GM12878 (cell line): ENCODE measurements around the gene RAD51B. TPM values are rescaled to one million over a fixed set of nuclear protein-coding genes. Genes with fewer than 3 reads are reported as not detected.

Source experiments
- ATAC-seq: fragments of 200-7000 bp; cut with Tn5 transposase; 3 replicates; pipeline ENCODE4 v1.9.1; 2020; ENCODE audit warnings: mild to moderate bottlenecking, moderate library complexity
- BruUV-seq: library from RNA; stranded (reverse); fragments of 400-500 nt; replicated peaks from 2 replicates; lab custom pipeline; 2021; lab: Mats Ljungman, UMichigan
- CTCF ChIA-PET: fragments of 300-600 bp; sonication (Branson Sonifier 250); formaldehyde crosslinking; extraction: SDS; loops from one replicate; lab custom pipeline; 2021; ENCODE audit warnings: inconsistent platforms; lab: Yijun Ruan, JAX
- POLR2A ChIA-PET: fragments of 350-600 bp; formaldehyde crosslinking; extraction: SDS; loops from one replicate; lab custom pipeline; 2021; ENCODE audit warnings: inconsistent platforms; lab: Charles Lee
- RAD21 ChIA-PET: fragments of 300-600 bp; sonication (Branson Sonifier 250); formaldehyde crosslinking; loops from one replicate; lab custom pipeline; 2023; ENCODE audit warnings: antibody characterized with exemption; ENCODE audit not compliant: unreplicated experiment; lab: Charles Lee
- SMC1A ChIA-PET: fragments of 300-600 bp; sonication (Branson Sonifier 250); formaldehyde crosslinking; loops from one replicate; lab custom pipeline; 2023; ENCODE audit not compliant: unreplicated experiment, uncharacterized antibody; lab: Charles Lee
- DNase-seq: peaks from one replicate; pipeline ENCODE4 v3.0.0-alpha.2; 2011; ENCODE audit warnings: low read depth, low spot score
- FAIRE-seq: peaks from 3 replicates; lab custom pipeline; 2011; peaks lifted over from hg19 to GRCh38; lab: Jason Lieb, UNC
- H2AFZ ChIP-seq: 2 replicates; pipeline ENCODE4 v1.6.0; 2011; ENCODE audit warnings: low read depth, low read length, control low read depth; ENCODE audit not compliant: control insufficient read depth
- H3K27ac ChIP-seq: 2 replicates; pipeline ENCODE4 v1.5.1; 2011; ENCODE audit warnings: control low read depth; ENCODE audit not compliant: control insufficient read depth, insufficient read depth
- H3K27me3 ChIP-seq, 2 experiments: replicated peaks in 1 of 2; 2 replicates each; pipeline versions ENCODE4 v1.6.0 to v1.6.1; 2011; ENCODE audit warnings: low read length in 1 of 2; ENCODE audit not compliant: control insufficient read depth in 2 of 2, insufficient read depth in 2 of 2
- H3K36me3 ChIP-seq, 2 experiments: 2 replicates each; pipeline ENCODE4 v1.5.1; 2011; ENCODE audit warnings: low read length in 1 of 2; ENCODE audit not compliant: control insufficient read depth in 2 of 2, insufficient read depth in 2 of 2
- H3K4me1 ChIP-seq: 2 replicates; pipeline ENCODE4 v1.6.1; 2011; ENCODE audit warnings: mild to moderate bottlenecking, low read length, moderate library complexity, mixed read lengths; ENCODE audit not compliant: control insufficient read depth, insufficient read depth
- H3K4me2 ChIP-seq: 2 replicates; pipeline ENCODE4 v1.6.0; 2011; ENCODE audit warnings: control low read depth; ENCODE audit not compliant: control insufficient read depth, insufficient read depth
- H3K4me3 ChIP-seq: fragments of 200-600 bp; sonication (generic); 2 replicates; pipeline ENCODE4 v1.5.1; 2016
- H3K79me2 ChIP-seq: 2 replicates; pipeline ENCODE4 v1.6.0; 2011; ENCODE audit warnings: low read length; ENCODE audit not compliant: control insufficient read depth, insufficient read depth
- H3K9ac ChIP-seq: 2 replicates; pipeline ENCODE4 v1.8.0; 2011; ENCODE audit warnings: low read length, control low read depth, mixed read lengths; ENCODE audit not compliant: control insufficient read depth, insufficient read depth
- H3K9me3 ChIP-seq: replicated peaks from 3 replicates; pipeline ENCODE4 v1.5.1; 2011; ENCODE audit warnings: mild to moderate bottlenecking, low read length; ENCODE audit not compliant: control insufficient read depth, insufficient read depth
- H4K20me1 ChIP-seq: 2 replicates; pipeline ENCODE4 v1.6.0; 2011; ENCODE audit not compliant: control insufficient read depth, insufficient read depth
- CBX3 ChIP-seq: fragments of 200-600 bp; sonication (generic); IDR thresholded peaks from 2 replicates; pipeline ENCODE4 v1.6.1; 2016; ENCODE audit warnings: low read depth, borderline replicate concordance
- CHD2 ChIP-seq: IDR thresholded peaks from 2 replicates; pipeline ENCODE4 v1.6.1; 2011; ENCODE audit warnings: low read depth, low read length, improper control_type of control experiment, borderline replicate concordance
- CREB1 ChIP-seq: IDR thresholded peaks from 2 replicates; pipeline ENCODE4 v1.6.1; 2012; ENCODE audit warnings: low read depth, mild to moderate bottlenecking, inconsistent platforms
- DPF2 ChIP-seq: fragments of 450-650 bp; IDR thresholded peaks from 2 replicates; pipeline ENCODE4 v1.6.1; 2017; ENCODE audit warnings: mild to moderate bottlenecking
- EGR1 ChIP-seq, 2 experiments: IDR thresholded peaks; 1 replicate in 1 of 2; 2 replicates in 1 of 2; pipeline ENCODE4 v1.6.1; 2011 to 2012; ENCODE audit warnings: low read depth in 2 of 2, low read length in 2 of 2, borderline replicate concordance in 1 of 2, mild to moderate bottlenecking in 1 of 2, moderate library complexity in 1 of 2
- EP300 ChIP-seq, 2 experiments: fragments of 150-350 bp in 1 of 2; IDR thresholded peaks; 2 replicates each; pipeline ENCODE4 v1.6.1; 2011 to 2012; ENCODE audit warnings: low read depth in 2 of 2, low read length in 2 of 2, borderline replicate concordance in 1 of 2, improper control_type of control experiment in 1 of 2, inconsistent platforms in 1 of 2; ENCODE audit not compliant: control insufficient read depth in 1 of 2
- HCFC1 ChIP-seq: fragments of 150-350 bp; IDR thresholded peaks from 2 replicates; pipeline ENCODE4 v1.6.1; 2014; ENCODE audit warnings: low read length
- LARP7 ChIP-seq: fragments of 450-650 bp; IDR thresholded peaks from 2 replicates; pipeline ENCODE4 v1.6.1; 2017; ENCODE audit warnings: mild to moderate bottlenecking
- MTA2 ChIP-seq: fragments of 450-650 bp; IDR thresholded peaks from 2 replicates; pipeline ENCODE4 v1.6.1; 2016; ENCODE audit warnings: low read depth, mild to moderate bottlenecking, moderate library complexity
- MTA3 ChIP-seq: IDR thresholded peaks from 2 replicates; pipeline ENCODE4 v1.6.1; 2012; ENCODE audit warnings: low read length, inconsistent platforms, borderline replicate concordance
- NBN ChIP-seq: fragments of 450-650 bp; IDR thresholded peaks from 2 replicates; pipeline ENCODE4 v1.6.1; 2016
- NR2F1 ChIP-seq: fragments of 450-650 bp; conservative IDR thresholded peaks from 2 replicates; pipeline ENCODE4 v1.6.1; 2017; ENCODE audit warnings: mild to moderate bottlenecking
- STAT1 ChIP-seq: fragments of 450-650 bp; conservative IDR thresholded peaks from 2 replicates; pipeline ENCODE4 v1.6.1; 2014; ENCODE audit warnings: antibody characterized with exemption, mild to moderate bottlenecking
- TCF7 ChIP-seq: IDR thresholded peaks from 2 replicates; pipeline ENCODE4 v1.6.1; 2014; ENCODE audit warnings: antibody characterized with exemption, borderline replicate concordance
- in situ Hi-C: fragments of 300-500 bp; cut with MboI; formaldehyde crosslinking; loops from 9 replicates; pipeline ENCODE4 v1.14.3; 2018; ENCODE audit warnings: mixed read lengths
- intact Hi-C: fragments of 100-400 bp; cut with micrococcal nuclease; formaldehyde crosslinking; loops from one replicate; pipeline ENCODE4 v1.14.2; 2022; ENCODE audit not compliant: unreplicated experiment
- polyA plus RNA-seq, 11 experiments: library from polyadenylated mRNA; depleted of rRNA in 4 of 11; unstranded in 6 of 11; stranded (reverse) in 5 of 11; fragments of >200 nt; fragmentation: Nextera tagmentation in 4 of 11; fragmentation: Illumina TruSeq in 1 of 11; extraction: Ambion mirVana in 4 of 11; extraction: Trizol in 1 of 11; gene quantifications; 1 replicate in 1 of 11; 2 replicates in 10 of 11; pipeline versions ENCODE4 v1.2.1 to v1.2.3, GENCODE V29; 2011 to 2016; ENCODE audit warnings: inconsistent platforms in 2 of 11, missing spikeins in 2 of 11, low read depth in 1 of 11
- total RNA-seq, 4 experiments: library from RNA; depleted of rRNA in 3 of 4; stranded (reverse); fragments of >200 nt in 3 of 4; fragmentation: Illumina TruSeq in 1 of 4; extraction: Trizol in 1 of 4; gene quantifications; 2 replicates each; pipeline versions ENCODE4 v1.2.1 to v1.2.3, GENCODE V29; 2013 to 2021
- TF ChIP-seq, protein P1 (sequence below): IDR thresholded peaks from 2 replicates; pipeline ENCODE4 v1.6.1; 2011; ENCODE audit warnings: low read depth, low read length, improper control_type of control experiment, borderline replicate concordance
- TF ChIP-seq, protein P2 (sequence below): IDR thresholded peaks from 2 replicates; pipeline ENCODE4 v1.6.1; 2011; ENCODE audit warnings: mild to moderate bottlenecking, low read depth, low read length, moderate library complexity; ENCODE audit not compliant: insufficient replicate concordance
- TF ChIP-seq, protein P3 (sequence below), 3 experiments: IDR thresholded peaks in 2 of 3; conservative IDR thresholded peaks in 1 of 3; 2 replicates each; pipeline ENCODE4 v1.5.1; 2011; ENCODE audit warnings: low read depth in 3 of 3, low read length in 3 of 3, mild to moderate bottlenecking in 3 of 3, control low read depth in 2 of 3, moderate library complexity in 2 of 3, inconsistent platforms in 1 of 3, mixed read lengths in 1 of 3; ENCODE audit not compliant: control insufficient read depth in 2 of 3, insufficient read depth in 1 of 3; ENCODE audit errors: extremely low read depth in 1 of 3
- TF ChIP-seq, protein P4 (sequence below): fragments of 450-650 bp; IDR thresholded peaks from 2 replicates; pipeline ENCODE4 v1.6.1; 2017; ENCODE audit warnings: low read depth, mild to moderate bottlenecking, moderate library complexity

RAD51B gene
- total and polyA plus RNA-seq, 10 of the 15 experiments (the other 5 are each of a cell fraction or from before 2014, with no cell fraction given): 9.8 to 26.8 (median 21.3) TPM

DNA sequence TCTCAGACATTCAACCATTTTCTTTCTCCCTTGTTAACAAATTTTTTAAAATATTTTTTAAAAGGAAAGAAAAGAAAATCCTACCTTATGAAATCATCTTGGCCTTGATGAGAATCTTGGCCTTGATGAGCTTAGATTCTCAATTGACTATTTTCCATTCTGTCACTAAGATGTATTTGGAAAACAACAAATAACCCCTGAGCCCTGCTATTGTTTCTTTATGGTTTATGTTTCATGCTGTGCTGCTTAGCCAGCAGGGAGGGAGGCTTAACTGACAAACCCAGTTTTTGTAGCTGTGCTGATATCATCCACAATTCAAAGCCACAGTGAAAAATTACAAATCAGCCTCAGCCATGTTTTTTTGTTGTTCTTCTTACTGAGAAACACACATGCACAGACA, 404.1 kb downstream of the RAD51B start:
- BruUV-seq: no TSS peak
- Histone ChIP-seq H3K79me2 (no peaks in the 10 kb centered on the region), H3K27ac (no peak overlapping the region), H3K9ac (no peak overlapping the region), H2AFZ (no peak overlapping the region), H3K4me2 (no peak overlapping the region), H3K4me3 (no peak overlapping the region), H4K20me1 (no peaks in the 10 kb centered on the region), H3K27me3 (no peaks in the 10 kb centered on the region), H3K4me1 (no peaks in the 10 kb centered on the region), H3K36me3 (no peaks in the 10 kb centered on the region), H3K9me3 (no peaks in the 10 kb centered on the region; the same call in 2 of the 3 replicates)
- CTCF ChIA-PET: interaction anchor here (0.8 to 1.2 kb wide), 4 partner anchors 9 to 621 kb away, joined by 3 to 5 read pairs (median 4); no protein-coding TSS in a partner anchor
- in situ Hi-C loops (no loop called here), intact Hi-C loops (no loop called here)
- ATAC-seq: no peak
- SMC1A ChIA-PET: interaction anchor here (0.5 to 2.4 kb wide), 9 partner anchors 9 to 406 kb away, joined by 3 to 11 read pairs (median 4); no protein-coding TSS in a partner anchor
- no peak for DNase-seq
- no peak for FAIRE-seq
- POLR2A ChIA-PET: no interaction called here
- RAD21 ChIA-PET: interaction anchor here (1.2 kb wide), 1 partner anchor 10 kb away, joined by 3 read pairs; no protein-coding TSS in a partner anchor
- TF ChIP-seq, protein P1, sequence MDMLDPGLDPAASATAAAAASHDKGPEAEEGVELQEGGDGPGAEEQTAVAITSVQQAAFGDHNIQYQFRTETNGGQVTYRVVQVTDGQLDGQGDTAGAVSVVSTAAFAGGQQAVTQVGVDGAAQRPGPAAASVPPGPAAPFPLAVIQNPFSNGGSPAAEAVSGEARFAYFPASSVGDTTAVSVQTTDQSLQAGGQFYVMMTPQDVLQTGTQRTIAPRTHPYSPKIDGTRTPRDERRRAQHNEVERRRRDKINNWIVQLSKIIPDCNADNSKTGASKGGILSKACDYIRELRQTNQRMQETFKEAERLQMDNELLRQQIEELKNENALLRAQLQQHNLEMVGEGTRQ: no peak
- TF ChIP-seq MTA2 (no peak), LARP7 (no peak), MTA3 (no peak), NBN (no peak), EGR1 (IDR thresholded peaks at IDR 0.05; ENCODE audit: borderline replicate concordance in 1 of 2, low read depth in 2 of 2, low read length in 2 of 2) (no peak), CHD2 (no peak), STAT1 (no peak), HCFC1 (no peak), CBX3 (no peak), EP300 (IDR thresholded peaks at IDR 0.05; ENCODE audit: borderline replicate concordance in 1 of 2, control insufficient read depth in 1 of 2, low read depth in 2 of 2, low read length in 2 of 2) (no peak), DPF2 (no peak), NR2F1 (no peak), CREB1 (no peak), TCF7 (no peak)
- TF ChIP-seq, protein P2, sequence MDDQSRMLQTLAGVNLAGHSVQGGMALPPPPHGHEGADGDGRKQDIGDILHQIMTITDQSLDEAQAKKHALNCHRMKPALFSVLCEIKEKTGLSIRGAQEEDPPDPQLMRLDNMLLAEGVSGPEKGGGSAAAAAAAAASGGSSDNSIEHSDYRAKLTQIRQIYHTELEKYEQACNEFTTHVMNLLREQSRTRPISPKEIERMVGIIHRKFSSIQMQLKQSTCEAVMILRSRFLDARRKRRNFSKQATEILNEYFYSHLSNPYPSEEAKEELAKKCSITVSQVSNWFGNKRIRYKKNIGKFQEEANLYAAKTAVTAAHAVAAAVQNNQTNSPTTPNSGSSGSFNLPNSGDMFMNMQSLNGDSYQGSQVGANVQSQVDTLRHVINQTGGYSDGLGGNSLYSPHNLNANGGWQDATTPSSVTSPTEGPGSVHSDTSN: no peak
- TF ChIP-seq, protein P3, sequence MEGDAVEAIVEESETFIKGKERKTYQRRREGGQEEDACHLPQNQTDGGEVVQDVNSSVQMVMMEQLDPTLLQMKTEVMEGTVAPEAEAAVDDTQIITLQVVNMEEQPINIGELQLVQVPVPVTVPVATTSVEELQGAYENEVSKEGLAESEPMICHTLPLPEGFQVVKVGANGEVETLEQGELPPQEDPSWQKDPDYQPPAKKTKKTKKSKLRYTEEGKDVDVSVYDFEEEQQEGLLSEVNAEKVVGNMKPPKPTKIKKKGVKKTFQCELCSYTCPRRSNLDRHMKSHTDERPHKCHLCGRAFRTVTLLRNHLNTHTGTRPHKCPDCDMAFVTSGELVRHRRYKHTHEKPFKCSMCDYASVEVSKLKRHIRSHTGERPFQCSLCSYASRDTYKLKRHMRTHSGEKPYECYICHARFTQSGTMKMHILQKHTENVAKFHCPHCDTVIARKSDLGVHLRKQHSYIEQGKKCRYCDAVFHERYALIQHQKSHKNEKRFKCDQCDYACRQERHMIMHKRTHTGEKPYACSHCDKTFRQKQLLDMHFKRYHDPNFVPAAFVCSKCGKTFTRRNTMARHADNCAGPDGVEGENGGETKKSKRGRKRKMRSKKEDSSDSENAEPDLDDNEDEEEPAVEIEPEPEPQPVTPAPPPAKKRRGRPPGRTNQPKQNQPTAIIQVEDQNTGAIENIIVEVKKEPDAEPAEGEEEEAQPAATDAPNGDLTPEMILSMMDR (IDR thresholded peaks at IDR 0.05 in 2 of 3, conservative IDR thresholded peaks at IDR 0.05 in 1 of 3; ENCODE audit: control insufficient read depth in 2 of 3, extremely low read depth in 1 of 3, insufficient read depth in 1 of 3, low read depth in 3 of 3, low read length in 3 of 3): no peak
- TF ChIP-seq, protein P4, sequence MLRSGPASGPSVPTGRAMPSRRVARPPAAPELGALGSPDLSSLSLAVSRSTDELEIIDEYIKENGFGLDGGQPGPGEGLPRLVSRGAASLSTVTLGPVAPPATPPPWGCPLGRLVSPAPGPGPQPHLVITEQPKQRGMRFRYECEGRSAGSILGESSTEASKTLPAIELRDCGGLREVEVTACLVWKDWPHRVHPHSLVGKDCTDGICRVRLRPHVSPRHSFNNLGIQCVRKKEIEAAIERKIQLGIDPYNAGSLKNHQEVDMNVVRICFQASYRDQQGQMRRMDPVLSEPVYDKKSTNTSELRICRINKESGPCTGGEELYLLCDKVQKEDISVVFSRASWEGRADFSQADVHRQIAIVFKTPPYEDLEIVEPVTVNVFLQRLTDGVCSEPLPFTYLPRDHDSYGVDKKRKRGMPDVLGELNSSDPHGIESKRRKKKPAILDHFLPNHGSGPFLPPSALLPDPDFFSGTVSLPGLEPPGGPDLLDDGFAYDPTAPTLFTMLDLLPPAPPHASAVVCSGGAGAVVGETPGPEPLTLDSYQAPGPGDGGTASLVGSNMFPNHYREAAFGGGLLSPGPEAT: no peak
